BJ (cell line): ENCODE data around the gene ANTKMT. TPM values are rescaled to one million over a fixed set of nuclear protein-coding genes. Genes with fewer than 3 reads are reported as not detected.

ENCODE experiments used
- CTCF ChIA-PET: fragments of 350-600 bp; formaldehyde crosslinking; extraction: SDS; loops from one replicate; lab custom pipeline; 2021; ENCODE audit warnings: antibody characterized with exemption, inconsistent platforms; lab: Yijun Ruan, JAX
- POLR2A ChIA-PET: fragments of 300-600 bp; sonication (Branson Sonifier 250); formaldehyde crosslinking; extraction: SDS; loops from one replicate; lab custom pipeline; 2021; ENCODE audit warnings: antibody characterized with exemption; lab: Charles Lee
- DNase-seq: peaks from one replicate; pipeline ENCODE4 v3.0.0-alpha.2; 2011; ENCODE audit warnings: low read depth
- H3K27me3 ChIP-seq: 2 replicates; pipeline ENCODE4 v1.6.0; 2011; ENCODE audit warnings: low read length; ENCODE audit not compliant: control insufficient read depth, insufficient read depth
- H3K36me3 ChIP-seq: 2 replicates; pipeline ENCODE4 v1.5.1; 2011; ENCODE audit warnings: low read length; ENCODE audit not compliant: control insufficient read depth, insufficient read depth
- H3K4me3 ChIP-seq: 2 replicates; pipeline ENCODE4 v1.5.1; 2011; ENCODE audit warnings: low read depth, mild to moderate bottlenecking, control low read depth, low read length
- polyA plus RNA-seq: library from polyadenylated mRNA; depleted of rRNA; stranded (reverse); fragments of >200 nt; gene quantifications from 2 replicates; pipeline ENCODE4 v1.2.3, GENCODE V29; 2011
- TF ChIP-seq, protein P1 (sequence below): IDR thresholded peaks from 2 replicates; pipeline ENCODE4 v1.5.1; 2011; ENCODE audit warnings: low read depth, mild to moderate bottlenecking, control low read depth, inconsistent platforms, low read length, moderate library complexity; ENCODE audit not compliant: insufficient read depth

The ANTKMT gene
- polyA plus RNA-seq, 1 experiment, result 10.7 TPM

DNA sequence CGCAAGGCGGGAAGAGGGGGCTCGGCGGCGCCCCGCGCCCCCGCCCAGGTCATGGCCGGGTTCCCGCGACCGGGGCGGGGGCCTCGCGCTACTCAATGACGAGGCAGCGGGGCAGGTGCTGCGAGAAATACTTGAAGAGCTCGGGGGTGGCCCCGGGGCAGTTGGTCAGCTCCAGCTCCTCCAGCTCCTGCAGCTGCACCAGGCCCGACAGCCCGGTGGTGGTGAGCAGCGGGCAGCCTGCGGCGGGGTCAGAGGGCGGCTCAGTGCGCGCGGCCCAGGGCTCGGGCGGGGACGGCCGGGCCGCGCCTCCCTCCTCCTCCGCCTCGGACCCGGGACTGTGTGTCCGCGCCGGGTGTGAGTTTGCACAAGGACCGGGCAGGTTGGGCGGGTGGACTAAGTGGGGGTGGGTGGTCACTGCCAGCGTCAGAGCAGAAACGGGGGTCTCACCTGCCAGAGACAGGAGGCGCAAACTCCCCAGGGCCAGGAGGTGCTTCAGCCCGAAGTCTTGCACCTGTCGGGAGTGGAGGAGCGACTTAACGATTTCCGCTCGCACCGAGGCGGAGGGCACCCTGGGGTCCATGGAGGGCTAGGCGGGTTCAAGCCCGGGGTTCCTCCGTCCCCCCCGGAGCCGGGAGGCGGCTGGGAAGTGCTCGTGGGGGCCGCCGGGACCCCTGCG, 26.6 kb upstream of the ANTKMT start:
- TF ChIP-seq, protein P1, sequence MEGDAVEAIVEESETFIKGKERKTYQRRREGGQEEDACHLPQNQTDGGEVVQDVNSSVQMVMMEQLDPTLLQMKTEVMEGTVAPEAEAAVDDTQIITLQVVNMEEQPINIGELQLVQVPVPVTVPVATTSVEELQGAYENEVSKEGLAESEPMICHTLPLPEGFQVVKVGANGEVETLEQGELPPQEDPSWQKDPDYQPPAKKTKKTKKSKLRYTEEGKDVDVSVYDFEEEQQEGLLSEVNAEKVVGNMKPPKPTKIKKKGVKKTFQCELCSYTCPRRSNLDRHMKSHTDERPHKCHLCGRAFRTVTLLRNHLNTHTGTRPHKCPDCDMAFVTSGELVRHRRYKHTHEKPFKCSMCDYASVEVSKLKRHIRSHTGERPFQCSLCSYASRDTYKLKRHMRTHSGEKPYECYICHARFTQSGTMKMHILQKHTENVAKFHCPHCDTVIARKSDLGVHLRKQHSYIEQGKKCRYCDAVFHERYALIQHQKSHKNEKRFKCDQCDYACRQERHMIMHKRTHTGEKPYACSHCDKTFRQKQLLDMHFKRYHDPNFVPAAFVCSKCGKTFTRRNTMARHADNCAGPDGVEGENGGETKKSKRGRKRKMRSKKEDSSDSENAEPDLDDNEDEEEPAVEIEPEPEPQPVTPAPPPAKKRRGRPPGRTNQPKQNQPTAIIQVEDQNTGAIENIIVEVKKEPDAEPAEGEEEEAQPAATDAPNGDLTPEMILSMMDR, result no peak
- H3K36me3 ChIP-seq, result no peaks in the 10 kb centered on the region
- no peak overlapping the region for H3K4me3 ChIP-seq
- no peak for DNase-seq
- ChIA-PET POLR2A (no interaction called here), CTCF (no interaction called here)
- H3K27me3 ChIP-seq, result peaks cover 22% of the 10 kb centered on the region

DNA sequence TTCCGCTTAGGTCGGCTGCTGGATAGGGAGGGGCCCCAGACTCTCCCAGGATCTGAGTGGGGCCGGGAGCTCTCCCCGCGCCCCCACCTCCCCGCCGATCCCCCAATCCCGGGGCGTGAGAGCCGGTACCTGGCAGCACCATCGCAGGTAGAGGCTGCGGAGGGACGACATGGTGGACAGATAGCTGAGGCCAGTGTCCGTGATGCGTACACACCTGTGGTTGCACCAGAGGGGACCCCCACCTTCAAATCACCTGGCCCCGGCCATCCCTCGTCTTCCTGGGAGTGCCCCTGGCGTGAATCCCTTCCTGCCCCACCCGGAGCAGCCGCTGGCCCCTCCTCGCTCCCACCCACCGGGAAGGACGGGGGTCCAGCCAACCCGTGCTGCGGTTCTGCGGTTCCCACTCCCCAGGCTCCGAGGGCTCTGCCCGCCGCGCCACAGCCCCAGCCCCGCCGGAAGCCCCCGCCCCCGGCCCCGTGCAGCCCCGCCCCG, 26.0 kb upstream of the ANTKMT start:
- H3K36me3 ChIP-seq, result no peaks in the 10 kb centered on the region
- POLR2A ChIA-PET, result no interaction called here
- H3K4me3 ChIP-seq, result no peak overlapping the region
- peaks cover 23% of the 10 kb centered on the region for H3K27me3 ChIP-seq
- no peak for DNase-seq
- TF ChIP-seq, protein P1, result no peak
- CTCF ChIA-PET, result no interaction called here

DNA sequence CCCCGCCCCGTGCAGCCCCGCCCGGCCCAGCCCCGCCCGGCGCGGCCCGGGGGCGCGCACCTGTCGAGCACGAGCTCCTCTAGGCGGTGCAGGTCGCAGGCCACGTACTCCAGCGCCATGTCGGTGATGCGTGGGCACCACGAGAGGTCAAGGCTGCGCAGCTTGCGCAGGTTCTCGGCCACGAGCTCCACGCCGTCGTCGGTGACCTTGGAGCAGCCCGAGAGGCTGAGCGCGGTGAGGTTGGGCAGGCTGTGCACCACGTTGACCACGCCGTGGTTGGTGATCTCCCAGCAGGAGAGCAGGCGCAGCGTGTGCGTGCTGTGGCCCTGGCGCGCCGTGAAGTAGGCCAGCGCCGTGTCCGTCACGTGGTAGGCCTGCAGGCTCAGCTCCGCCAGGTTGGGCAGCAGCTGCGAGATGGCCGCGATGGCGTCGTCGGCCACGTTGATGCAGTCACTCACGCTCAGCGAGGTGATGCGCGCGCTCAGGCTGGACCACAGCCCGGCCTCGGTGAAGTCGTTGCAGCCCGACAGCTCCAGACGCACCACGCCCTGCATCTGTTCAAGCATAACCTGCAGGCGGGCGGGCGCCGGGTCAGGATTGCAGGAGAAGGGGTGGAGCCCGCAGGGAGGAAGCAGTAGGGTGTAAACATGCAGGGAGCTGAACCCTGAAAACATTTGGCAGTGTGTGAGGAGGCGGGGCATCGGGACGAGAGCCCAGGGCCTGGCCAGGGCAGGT, 25.4 kb upstream of the ANTKMT start:
- ChIA-PET POLR2A (no interaction called here), CTCF (no interaction called here)
- TF ChIP-seq, protein P1, result no peak
- Histone ChIP-seq H3K27me3 (peaks cover 23% of the 10 kb centered on the region), H3K4me3 (no peak overlapping the region), H3K36me3 (no peaks in the 10 kb centered on the region)
- DNase-seq, result no peak

DNA sequence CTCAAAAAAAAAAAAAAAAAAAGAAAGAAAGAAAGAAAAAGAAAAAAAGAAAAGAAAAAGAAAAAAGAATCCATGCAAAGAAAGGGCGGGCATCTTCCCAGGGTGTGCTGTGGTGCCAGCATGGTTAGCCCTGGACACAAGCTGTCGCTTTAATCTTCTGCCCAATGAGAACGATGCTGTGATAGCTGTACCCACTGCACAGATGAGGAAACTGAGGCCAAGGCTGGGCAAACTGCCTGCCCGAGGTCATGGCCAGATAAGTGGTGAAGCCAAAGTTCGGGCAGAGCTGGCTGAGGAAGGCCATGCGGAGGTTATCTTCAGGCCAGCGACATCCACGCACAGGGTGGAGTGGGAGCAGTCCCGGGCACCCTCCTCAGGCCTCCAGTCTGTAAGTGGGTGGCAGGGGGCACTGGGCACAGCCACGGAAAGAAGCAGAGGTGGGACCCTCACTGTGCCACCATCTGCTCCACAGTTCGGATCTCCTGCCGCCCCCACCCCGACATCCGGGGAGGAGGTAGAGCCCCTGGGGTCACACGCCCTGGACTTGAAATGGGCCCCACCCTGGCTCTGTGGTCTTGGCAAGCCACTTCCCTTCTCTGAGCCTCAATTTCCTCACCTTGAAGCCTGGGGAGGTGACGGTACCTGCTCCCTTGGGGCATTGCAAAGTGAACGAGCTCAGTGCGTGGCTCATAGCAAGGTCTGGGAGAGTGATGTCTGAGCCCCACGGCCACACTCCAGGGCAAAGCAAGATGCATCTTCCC, 21.9 kb upstream of the ANTKMT start:
- CTCF ChIA-PET, result interaction anchor here (0.8 to 1.5 kb wide), 2 partner anchors 13 to 87 kb away, joined by 3 read pairs; no protein-coding TSS in a partner anchor
- Histone ChIP-seq H3K4me3 (no peak overlapping the region), H3K36me3 (no peaks in the 10 kb centered on the region), H3K27me3 (peaks cover 32% of the 10 kb centered on the region)
- DNase-seq, result no peak
- POLR2A ChIA-PET, result no interaction called here
- TF ChIP-seq, protein P1, result no peak
